Glomerular endothelial cell (primary cell): ENCODE data around the gene CUL7. TPM values are rescaled to one million over a fixed set of nuclear protein-coding genes. Genes with fewer than 3 reads are reported as not detected.
"Not testable (repeated sequence)": the region's sequence is repeated elsewhere in the genome, so short reads cannot be mapped to it uniquely, and the experiment has no call there.

Experiments
- DNase-seq: peaks from one replicate; pipeline ENCODE4 v3.0.0-alpha.2; 2011; ENCODE audit warnings: low read depth, low spot score; ENCODE audit errors: extremely low read depth
- total RNA-seq: library from RNA; depleted of rRNA; stranded (reverse); fragments of >200 nt; gene quantifications from 2 replicates; pipeline ENCODE4 v1.2.3, GENCODE V29; 2015

Gene CUL7
- total RNA-seq, 1 donor from 2014 or later = 31.9 TPM

GRCh38 chr6:43052225-43052841 is 1.3 kb downstream of the CUL7 start:
- DNase-seq = no peak

DNA sequence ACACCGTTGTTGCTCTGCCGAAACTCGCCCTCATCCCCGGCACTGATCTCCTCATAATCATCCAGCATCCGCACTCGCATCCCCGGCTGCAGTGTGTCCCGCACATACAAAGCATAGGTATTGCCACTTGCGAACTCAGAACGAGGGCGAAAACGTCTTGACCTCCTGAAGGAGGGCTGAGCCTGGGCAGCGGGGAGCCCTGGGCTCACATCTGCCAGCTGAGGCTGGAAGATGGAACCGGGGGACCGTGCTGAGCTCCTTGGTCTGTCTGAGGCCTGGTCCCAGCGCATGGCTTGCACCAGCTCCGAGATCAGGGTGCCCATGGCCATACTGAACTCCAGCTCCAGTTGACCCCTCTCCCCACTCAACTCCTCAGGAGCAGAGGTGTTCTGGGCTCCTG is 2.7 kb downstream of the CUL7 start:
- no peak for DNase-seq

GRCh38 chr6:43047998-43048397 is 5.7 kb downstream of the CUL7 start:
- DNase-seq = no peak

DNA sequence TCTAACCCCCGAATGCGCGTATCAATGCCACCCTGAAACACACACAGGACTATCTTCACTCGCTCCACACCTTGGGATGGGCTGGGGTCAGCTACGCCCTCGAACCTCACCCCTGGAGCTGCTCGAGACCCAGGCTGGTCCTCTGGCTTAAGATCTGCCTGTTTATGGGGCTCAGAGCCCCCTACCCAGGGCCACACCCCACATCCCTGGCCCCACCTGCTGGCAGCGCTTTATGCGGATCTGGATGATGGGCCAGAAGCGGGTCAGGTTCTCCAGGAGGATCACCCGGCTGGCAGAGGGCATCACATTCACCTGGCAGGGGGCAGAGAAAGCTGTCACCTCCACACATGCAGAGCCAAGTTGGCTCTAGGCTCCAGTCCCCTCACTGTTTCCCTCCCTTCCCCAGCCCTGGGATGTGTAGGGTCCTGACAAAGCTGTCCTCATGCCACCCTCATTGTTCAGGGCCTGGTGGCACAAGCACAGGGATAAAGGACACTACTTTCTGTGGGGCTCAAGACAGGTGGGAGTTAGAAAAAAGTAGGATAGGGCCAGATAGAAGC is 8.2 kb downstream of the CUL7 start:
- DNase-seq = no peak

DNA sequence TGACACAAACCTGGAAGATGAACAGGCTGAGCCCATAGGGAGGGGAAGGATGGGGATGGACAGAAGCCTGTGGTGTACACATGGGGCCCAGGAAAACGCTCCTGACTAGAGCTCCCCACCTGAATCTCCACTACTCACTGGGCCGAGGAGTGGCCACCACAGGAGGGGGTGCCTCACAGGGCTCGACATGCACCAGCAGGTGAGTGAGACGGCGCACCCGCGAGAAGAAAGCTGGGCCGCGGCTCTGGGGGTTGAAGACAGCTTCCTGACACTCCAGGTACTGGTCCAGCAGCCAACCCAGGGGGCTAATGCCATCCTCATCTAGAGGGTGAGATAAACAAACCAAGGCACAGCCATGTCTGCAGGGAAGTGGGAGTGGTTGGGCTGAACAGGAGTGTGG is 10.3 kb downstream of the CUL7 start:
- DNase-seq = no peak

DNA sequence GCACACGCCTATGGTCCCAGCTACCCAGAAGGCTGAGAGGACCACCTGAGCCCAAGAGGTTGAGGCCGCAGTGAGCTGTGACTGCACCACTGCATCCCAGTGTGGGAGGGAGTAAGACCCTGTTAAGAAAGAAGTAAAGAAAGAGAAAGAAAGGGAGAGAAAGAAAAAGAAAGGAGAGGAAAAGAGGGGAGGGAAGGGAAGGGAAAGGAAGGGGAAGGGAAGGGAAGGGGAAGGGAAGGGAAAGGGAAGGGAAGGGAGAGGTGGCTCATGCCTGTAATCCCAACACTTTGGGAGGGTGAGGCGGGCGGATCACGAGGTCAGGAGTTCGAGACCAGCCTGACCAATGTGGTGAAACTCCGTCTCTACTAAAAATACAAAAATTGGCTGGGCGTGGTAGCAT is 12.2 kb downstream of the CUL7 start:
- not testable (repeated sequence) for DNase-seq

- no peak for DNase-seq
These were observed 13.0 kb downstream of the CUL7 start for GRCh38 chr6:43040542-43041257.

GRCh38 chr6:43038727-43039126 is 14.9 kb downstream of the CUL7 start:
- no peak for DNase-seq

- DNase-seq = no peak
These were observed 15.9 kb downstream of the CUL7 start for GRCh38 chr6:43037706-43038105.

DNA sequence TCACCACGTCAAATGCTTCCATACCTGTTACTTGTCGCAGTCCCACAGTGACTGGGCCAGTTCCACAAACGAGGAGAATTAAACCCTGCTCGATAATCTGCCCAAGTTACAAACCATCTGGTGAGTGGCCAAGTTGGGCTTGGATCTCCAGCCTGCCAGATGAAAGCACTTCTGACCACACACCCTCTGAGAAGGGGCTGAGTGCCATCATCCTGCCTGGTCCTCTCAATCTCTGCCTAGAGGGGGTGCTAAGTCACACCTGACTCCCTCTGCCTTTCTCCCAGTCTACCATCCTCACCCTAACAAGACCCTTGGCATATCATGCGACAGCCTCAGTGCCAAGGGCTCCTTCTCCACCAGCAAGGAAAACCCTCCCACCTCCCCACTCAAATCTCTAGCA is 16.5 kb downstream of the CUL7 start:
- DNase-seq = no peak

- no peak for DNase-seq
These were observed 16.9 kb downstream of the CUL7 start for GRCh38 chr6:43036712-43037111.

DNA sequence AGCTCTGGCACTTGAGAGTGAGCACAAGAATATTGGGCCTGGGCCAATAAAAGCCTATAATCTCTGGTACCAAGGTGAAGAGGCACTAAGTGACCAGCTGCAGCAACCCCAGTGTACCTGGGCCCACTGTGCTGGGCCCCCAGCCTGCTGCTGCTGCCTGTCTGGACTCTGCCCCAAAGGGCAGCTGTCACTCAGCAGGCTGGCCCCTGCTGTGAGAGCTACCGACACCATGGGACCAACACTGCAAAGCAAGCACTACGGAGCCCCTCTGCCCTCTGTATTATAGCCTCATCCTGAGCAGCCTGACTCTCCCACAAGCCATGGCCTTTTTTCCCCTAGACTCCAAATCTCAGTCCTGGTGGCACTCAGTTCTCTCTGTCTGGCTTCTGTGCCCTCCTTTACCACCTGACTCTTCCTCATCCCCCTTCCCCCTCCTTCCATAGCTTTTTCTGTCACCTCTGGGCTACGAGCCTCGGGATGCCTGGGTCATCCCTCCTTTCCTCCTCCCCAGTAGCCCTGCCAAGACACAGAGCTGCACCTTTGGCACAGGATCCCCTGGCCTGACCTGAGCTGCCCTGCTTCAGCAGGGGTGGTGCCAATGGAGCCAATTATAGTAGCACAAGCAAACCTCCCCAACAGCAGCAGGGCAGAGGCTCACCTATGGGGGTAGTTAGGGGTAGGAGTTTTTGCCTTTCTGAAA is 18.0 kb downstream of the CUL7 start:
- no peak for DNase-seq

DNA sequence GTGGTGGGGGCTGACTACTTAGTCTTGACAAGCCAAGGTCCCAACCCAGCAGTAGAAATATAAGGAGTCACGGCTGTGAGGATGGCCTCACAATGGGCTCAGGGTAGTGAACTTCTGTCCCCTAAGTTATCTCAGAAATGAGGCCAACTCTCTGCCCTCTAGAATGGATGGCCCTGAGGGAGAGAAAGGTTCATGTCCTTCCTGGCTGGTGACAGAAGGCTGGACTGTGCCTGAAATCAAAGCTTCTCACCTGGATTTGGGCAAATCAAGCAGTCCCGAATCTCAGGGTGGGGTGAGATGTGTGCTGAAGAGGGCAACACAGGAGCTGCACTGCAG is 19.5 kb downstream of the CUL7 start:
- DNase-seq = no peak

GRCh38 chr6:43033496-43034189 is 20.0 kb downstream of the CUL7 start:
- DNase-seq = no peak

DNA sequence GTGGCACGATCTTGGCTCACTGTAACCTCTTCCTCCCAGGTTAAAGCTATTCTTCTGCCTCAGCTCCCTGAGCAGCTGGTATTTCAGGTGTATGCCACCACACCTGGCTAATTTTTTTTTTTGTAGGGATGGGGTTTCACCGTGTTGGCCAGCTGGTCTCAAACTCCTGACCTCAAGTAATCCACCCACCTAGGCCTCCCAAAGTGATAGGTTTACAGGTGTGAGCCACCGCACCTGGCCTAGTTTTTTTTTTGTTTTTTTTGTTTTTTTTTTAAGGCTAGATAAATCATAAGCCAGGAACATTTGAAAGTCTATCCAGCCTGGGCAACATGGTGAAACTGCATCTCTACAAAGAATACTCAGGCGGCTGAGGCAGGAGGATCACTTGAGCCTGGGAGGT is 21.3 kb downstream of the CUL7 start:
- no peak for DNase-seq

DNA sequence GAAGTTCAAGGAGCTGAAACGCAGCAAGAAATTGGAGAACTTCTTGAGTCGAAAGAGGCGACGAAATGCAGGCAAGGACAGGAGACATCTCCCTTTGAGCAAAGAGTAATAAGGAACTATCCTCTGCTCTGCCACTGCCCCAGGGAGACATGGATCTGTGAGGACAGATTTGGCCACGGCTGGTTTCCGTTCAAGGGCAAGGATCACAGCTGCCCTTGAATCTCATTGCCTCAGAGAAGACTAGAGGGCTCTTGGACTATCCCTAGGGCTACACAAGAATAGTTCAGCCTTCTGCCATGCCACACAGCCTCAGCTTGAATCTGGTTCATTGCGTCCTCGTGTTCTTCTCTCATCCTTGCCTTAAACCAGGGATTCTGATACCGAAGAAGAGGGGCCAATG is 24.5 kb downstream of the CUL7 start:
- DNase-seq = no peak

- no peak for DNase-seq
These were observed 27.3 kb downstream of the CUL7 start for GRCh38 chr6:43026365-43026764.

DNA sequence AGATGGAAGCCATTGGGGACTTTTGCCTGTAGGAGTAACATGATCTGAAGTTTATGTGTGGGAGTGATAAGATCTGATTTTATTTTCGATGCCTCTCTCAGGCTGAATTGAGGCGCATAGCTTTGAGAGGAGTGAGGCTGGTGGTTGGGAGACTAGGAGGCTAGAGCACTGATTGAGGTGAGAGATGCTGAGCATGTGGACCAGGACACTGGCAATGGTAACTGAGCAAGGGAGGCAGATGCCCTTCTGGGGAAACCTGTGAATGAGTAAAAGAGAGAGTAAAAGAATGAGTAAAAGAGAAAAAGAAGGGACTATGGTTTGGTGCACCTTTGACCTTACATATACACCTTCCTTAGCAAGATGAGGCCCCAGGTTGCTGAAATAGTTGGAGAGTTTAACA is 29.2 kb downstream of the CUL7 start:
- no peak for DNase-seq

DNA sequence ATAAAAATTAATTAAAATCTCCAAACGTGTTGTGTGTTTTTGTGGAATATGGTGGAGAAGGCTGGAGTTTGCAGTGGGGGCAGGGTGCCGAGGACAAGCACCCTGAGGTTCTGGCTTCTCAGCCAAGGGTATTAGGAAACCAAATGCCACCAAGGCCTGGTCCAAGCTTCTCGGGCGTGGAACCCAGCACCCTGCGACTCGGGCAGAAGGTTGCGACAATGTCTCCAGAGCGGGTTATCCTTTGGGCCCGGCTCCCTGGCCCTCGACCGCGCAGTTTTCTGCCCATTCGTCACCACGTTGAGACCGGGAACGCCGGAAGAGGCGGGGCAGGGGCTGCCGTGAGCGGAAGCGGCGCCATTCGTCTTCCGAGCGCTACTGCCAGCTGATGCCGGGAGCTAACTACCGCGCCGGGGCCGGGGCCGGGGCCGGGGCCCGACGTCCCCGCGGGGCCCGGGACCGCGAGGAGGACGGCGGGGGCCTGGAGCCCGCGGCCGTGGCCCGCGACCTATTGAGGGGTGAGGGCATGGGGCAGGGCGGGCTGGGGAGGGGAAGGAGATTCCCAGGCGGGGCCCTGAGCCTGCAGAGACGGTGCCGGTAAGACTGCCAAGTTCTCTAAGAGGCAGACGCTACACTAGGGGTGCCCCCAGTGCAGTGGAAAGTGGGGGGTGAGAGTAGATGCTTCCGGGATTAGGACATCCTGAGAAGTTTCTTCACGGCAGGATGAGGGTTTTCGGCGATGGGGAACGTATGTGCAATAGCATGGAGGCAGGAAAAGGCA is 32.2 kb downstream of the CUL7 start, which contains the start of gene RRP36:
TSS of gene RRP36 (plus strand) at position 354 of the 778 bp plus-strand sequence. CDS start at position 386, 32 bp downstream.
- DNase-seq = no peak

DNA sequence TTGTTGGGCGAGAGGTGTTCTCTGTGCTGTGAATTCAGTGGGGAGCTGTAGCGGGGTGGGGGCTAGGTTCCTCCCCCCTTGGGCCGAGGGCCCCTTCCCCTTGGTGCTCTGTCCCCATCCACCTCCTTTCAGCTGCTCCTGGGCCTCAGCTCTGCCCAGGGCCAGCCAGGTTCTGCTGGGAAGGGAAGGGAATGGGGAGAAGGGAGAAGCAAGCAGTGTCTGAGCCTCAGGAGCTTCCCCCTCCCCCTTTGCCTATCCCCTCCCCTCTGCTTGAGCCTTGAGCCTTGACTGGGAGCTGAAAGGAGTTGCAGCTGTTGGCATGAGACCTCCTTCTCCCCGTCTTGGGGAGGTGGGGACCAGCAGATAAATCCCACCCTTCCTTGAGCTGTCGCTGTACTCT is 32.8 kb downstream of the CUL7 start:
- no peak for DNase-seq
